H1 (cell line): ENCODE measurements around the gene PROM2. TPM values are rescaled to one million over a fixed set of nuclear protein-coding genes. Genes with fewer than 3 reads are reported as not detected.

Source experiments
- CTCF ChIA-PET: fragments of 300-600 bp; sonication (Branson Sonifier 250); formaldehyde crosslinking; loops from one replicate; lab custom pipeline; 2021; ENCODE audit not compliant: partially characterized antibody; lab: Charles Lee
- POLR2A ChIA-PET: fragments of 300-600 bp; sonication (Branson Sonifier 250); formaldehyde crosslinking; loops from one replicate; lab custom pipeline; 2021; ENCODE audit warnings: inconsistent platforms; ENCODE audit not compliant: partially characterized antibody; lab: Charles Lee
- DNase-seq, 2 experiments: peaks; one replicate each; pipeline versions ENCODE4 v3.0.0 to v3.0.0-alpha.2; 2010 to 2022; ENCODE audit warnings: low spot score in 2 of 2, low read depth in 1 of 2, mixed read lengths in 1 of 2
- FAIRE-seq: peaks from 2 replicates; lab custom pipeline; 2011; peaks lifted over from hg19 to GRCh38; lab: Jason Lieb, UNC
- H2AFZ ChIP-seq: 2 replicates; pipeline ENCODE4 v1.8.1; 2012; ENCODE audit warnings: low read length, inconsistent platforms
- H2AK5ac ChIP-seq: 2 replicates; pipeline ENCODE4 v1.6.1; 2013; ENCODE audit warnings: low read depth, low read length
- H2BK120ac ChIP-seq: replicated peaks from 2 replicates; pipeline ENCODE3; 2013; ENCODE audit warnings: low read depth, low read length, inconsistent platforms
- H2BK12ac ChIP-seq: 2 replicates; pipeline ENCODE4 v1.6.1; 2013; ENCODE audit warnings: low read depth, low read length
- H2BK15ac ChIP-seq: 2 replicates; pipeline ENCODE4 v1.6.1; 2013; ENCODE audit warnings: low read length
- H2BK20ac ChIP-seq: 2 replicates; pipeline ENCODE4 v1.6.1; 2013; ENCODE audit warnings: low read length
- H2BK5ac ChIP-seq: 2 replicates; pipeline ENCODE4 v1.6.1; 2013; ENCODE audit warnings: low read depth, low read length
- H3K14ac ChIP-seq: 2 replicates; pipeline ENCODE4 v1.6.1; 2013; ENCODE audit warnings: inconsistent platforms; ENCODE audit not compliant: insufficient read length
- H3K18ac ChIP-seq: 2 replicates; pipeline ENCODE4 v1.6.1; 2013; ENCODE audit warnings: low read length; ENCODE audit errors: extremely low read depth
- H3K23ac ChIP-seq: 2 replicates; pipeline ENCODE4 v1.6.1; 2013; ENCODE audit warnings: inconsistent platforms; ENCODE audit not compliant: insufficient read length
- H3K23me2 ChIP-seq: 2 replicates; pipeline ENCODE4 v1.6.1; 2013; ENCODE audit warnings: low read depth, low read length
- H3K27ac ChIP-seq: 2 replicates; pipeline ENCODE4 v1.6.1; 2011; ENCODE audit warnings: low read depth, low read length, inconsistent platforms
- H3K27me3 ChIP-seq, 4 experiments: replicated peaks in 1 of 4; 1 replicate in 1 of 4; 2 replicates in 3 of 4; pipeline versions ENCODE4 v1.6.1 to v1.8.1; 2011 to 2013; ENCODE audit warnings: low read length in 3 of 4, mild to moderate bottlenecking in 3 of 4, inconsistent platforms in 2 of 4, mixed read lengths in 2 of 4, moderate library complexity in 1 of 4; ENCODE audit not compliant: control insufficient read depth in 3 of 4, insufficient read depth in 3 of 4; ENCODE audit errors: extremely low read depth in 1 of 4
- H3K36me3 ChIP-seq, 4 experiments: 2 replicates each; pipeline versions ENCODE4 v1.6.1 to v1.8.1; 2011 to 2013; ENCODE audit warnings: mild to moderate bottlenecking in 4 of 4, low read length in 3 of 4, moderate library complexity in 2 of 4, control low read depth in 1 of 4, inconsistent platforms in 1 of 4; ENCODE audit not compliant: insufficient read depth in 4 of 4, control insufficient read depth in 2 of 4
- H3K4ac ChIP-seq: replicated peaks from 2 replicates; pipeline ENCODE3; 2013; ENCODE audit warnings: low read length, low read depth, mixed read lengths, inconsistent platforms; ENCODE audit not compliant: insufficient read length
- H3K4me1 ChIP-seq, 4 experiments: replicated peaks in 1 of 4; 1 replicate in 1 of 4; 2 replicates in 3 of 4; pipeline versions ENCODE4 v1.6.1 to v1.8.1; 2011 to 2013; ENCODE audit warnings: low read length in 3 of 4, inconsistent platforms in 2 of 4, mixed read lengths in 1 of 4; ENCODE audit not compliant: insufficient read depth in 4 of 4, control insufficient read depth in 3 of 4
- H3K4me2 ChIP-seq, 2 experiments: 2 replicates each; pipeline versions ENCODE4 v1.6.1 to v1.8.1; 2011 to 2013; ENCODE audit warnings: low read depth in 2 of 2, low read length in 2 of 2, control low read depth in 1 of 2, inconsistent platforms in 1 of 2, mild to moderate bottlenecking in 1 of 2; ENCODE audit not compliant: insufficient read depth in 1 of 2
- H3K4me3 ChIP-seq, 4 experiments: fragments of 200-600, 300-600 bp in 1 of 4; sonication (generic), shearing (Covaris generic), sonication (Bioruptor Twin) in 1 of 4; 2 replicates each; pipeline versions ENCODE4 v1.5.1 to v1.8.1; 2011 to 2016; ENCODE audit warnings: low read length in 4 of 4, low read depth in 3 of 4, control low read depth in 2 of 4, inconsistent platforms in 2 of 4, mild to moderate bottlenecking in 2 of 4, mixed read lengths in 1 of 4, moderate library complexity in 1 of 4; ENCODE audit not compliant: insufficient read depth in 2 of 4; ENCODE audit errors: extremely low read depth in 1 of 4
- H3K56ac ChIP-seq: replicated peaks from 2 replicates; pipeline ENCODE3; 2013; ENCODE audit warnings: low read depth, mild to moderate bottlenecking, mixed read lengths, low read length, inconsistent platforms; ENCODE audit not compliant: insufficient read length
- H3K79me1 ChIP-seq: 2 replicates; pipeline ENCODE4 v1.6.1; 2013; ENCODE audit warnings: low read depth, low read length, control low read depth
- H3K79me2 ChIP-seq, 2 experiments: 2 replicates each; pipeline versions ENCODE4 v1.6.1 to v1.8.1; 2012 to 2013; ENCODE audit warnings: low read length in 2 of 2, mild to moderate bottlenecking in 2 of 2, inconsistent platforms in 1 of 2; ENCODE audit not compliant: insufficient read depth in 2 of 2, control insufficient read depth in 1 of 2
- H3K9ac ChIP-seq, 4 experiments: replicated peaks in 1 of 4; 1 replicate in 1 of 4; 2 replicates in 3 of 4; pipeline versions ENCODE4 v1.6.1 to v1.8.1; 2011 to 2013; ENCODE audit warnings: low read depth in 3 of 4, low read length in 3 of 4, control low read depth in 2 of 4, mild to moderate bottlenecking in 2 of 4, moderate library complexity in 2 of 4, inconsistent platforms in 1 of 4; ENCODE audit errors: extremely low read depth in 1 of 4
- H3K9me3 ChIP-seq, 2 experiments: 2 replicates each; pipeline versions ENCODE4 v1.6.1 to v1.8.1; 2012 to 2013; ENCODE audit warnings: mild to moderate bottlenecking in 2 of 2, moderate library complexity in 2 of 2, control low read depth in 1 of 2, inconsistent platforms in 1 of 2, low read depth in 1 of 2, low read length in 1 of 2, mixed read lengths in 1 of 2; ENCODE audit not compliant: insufficient read depth in 2 of 2
- H4K20me1 ChIP-seq, 2 experiments: replicated peaks in 1 of 2; 2 replicates each; pipeline versions ENCODE3 to v1.8.1; 2011 to 2013; ENCODE audit warnings: inconsistent platforms in 2 of 2, low read length in 2 of 2, mild to moderate bottlenecking in 1 of 2; ENCODE audit not compliant: insufficient read depth in 2 of 2, control insufficient read depth in 1 of 2
- H4K5ac ChIP-seq: 2 replicates; pipeline ENCODE4 v1.6.1; 2013; ENCODE audit warnings: low read length, low read depth, mixed read lengths, inconsistent platforms; ENCODE audit not compliant: insufficient read length
- H4K8ac ChIP-seq: 2 replicates; pipeline ENCODE4 v1.8.0; 2013; ENCODE audit warnings: mild to moderate bottlenecking, moderate library complexity, low read length, inconsistent platforms; ENCODE audit not compliant: insufficient read depth; ENCODE audit errors: extremely low read depth
- H4K91ac ChIP-seq: replicated peaks from 2 replicates; pipeline ENCODE3; 2013; ENCODE audit warnings: low read length, mixed read lengths, inconsistent platforms; ENCODE audit not compliant: insufficient read length
- ASH2L ChIP-seq: fragments of 200-600, 300-600 bp; sonication (generic); IDR thresholded peaks from one replicate; pipeline ENCODE4 v1.7.1; 2017; ENCODE audit warnings: low read length
- ATF3 ChIP-seq: IDR thresholded peaks from 2 replicates; pipeline ENCODE4 v1.6.1; 2011; ENCODE audit warnings: low read depth, mild to moderate bottlenecking, low read length; ENCODE audit not compliant: insufficient read depth
- HDAC6 ChIP-seq: IDR thresholded peaks from one replicate; pipeline ENCODE4 v1.7.1; 2012; ENCODE audit warnings: low read depth, mild to moderate bottlenecking, inconsistent platforms, low read length, moderate library complexity
- KDM1A ChIP-seq: fragments of 200-600, 300-600 bp; sonication (generic); IDR thresholded peaks from 2 replicates; pipeline ENCODE4 v1.7.1; 2016; ENCODE audit warnings: mild to moderate bottlenecking, low read length, borderline replicate concordance
- KDM4A ChIP-seq: IDR thresholded peaks from one replicate; pipeline ENCODE4 v1.7.1; 2012; ENCODE audit warnings: low read depth, mild to moderate bottlenecking, moderate library complexity, low read length, inconsistent platforms; ENCODE audit not compliant: severe bottlenecking
- PHF8 ChIP-seq: fragments of 200-600 bp; sonication (generic); conservative IDR thresholded peaks from 2 replicates; pipeline ENCODE4 v1.7.1; 2012; ENCODE audit warnings: low read depth, mild to moderate bottlenecking, inconsistent platforms, low read length, moderate library complexity
- POLR2AphosphoS5 ChIP-seq: IDR thresholded peaks from 2 replicates; pipeline ENCODE4 v1.6.1; 2011; ENCODE audit warnings: low read depth, low read length
- RAD21 ChIP-seq, 2 experiments: IDR thresholded peaks in 1 of 2; conservative IDR thresholded peaks in 1 of 2; 2 replicates each; pipeline ENCODE4 v1.6.1; 2011; ENCODE audit warnings: low read depth in 2 of 2, low read length in 2 of 2, improper control_type of control experiment in 1 of 2, inconsistent platforms in 1 of 2, mild to moderate bottlenecking in 1 of 2, moderate library complexity in 1 of 2
- SIN3A ChIP-seq, 2 experiments: IDR thresholded peaks in 1 of 2; conservative IDR thresholded peaks in 1 of 2; 2 replicates each; pipeline ENCODE4 v1.6.1; 2011 to 2012; ENCODE audit warnings: low read length in 2 of 2, improper control_type of control experiment in 1 of 2, low read depth in 1 of 2, mild to moderate bottlenecking in 1 of 2
- SUZ12 ChIP-seq: fragments of 200-600 bp; sonication (generic); IDR thresholded peaks from 2 replicates; pipeline ENCODE4 v1.6.1; 2012; ENCODE audit warnings: mild to moderate bottlenecking, inconsistent platforms, low read length, moderate library complexity, mixed read lengths
- TAF7 ChIP-seq: optimal IDR thresholded peaks from 2 replicates; pipeline ENCODE3; 2011; ENCODE audit warnings: low read depth, mild to moderate bottlenecking, inconsistent platforms, low read length, moderate library complexity, borderline replicate concordance
- WGBS, 2 experiments: shearing (Covaris generic) in 1 of 2; methylation state at CpG; one replicate each; pipeline versions ENCODE4 v1.1.6 to v1.1.7; 2013 to 2015; ENCODE audit warnings: low lambda C conversion rate in 2 of 2, mixed read lengths in 2 of 2, inconsistent platforms in 1 of 2, low coverage in 1 of 2, missing lambda C conversion rate in 1 of 2; ENCODE audit not compliant: insufficient replicate concordance in 2 of 2, insufficient coverage in 1 of 2, insufficient read length in 1 of 2; ENCODE audit errors: extremely low coverage in 1 of 2, missing lambda C conversion rate in 1 of 2; 5-methylcytosine and 5-hydroxymethylcytosine counted together
- polyA plus RNA-seq, 7 experiments: library from polyadenylated mRNA; depleted of rRNA in 3 of 7; stranded (reverse) in 5 of 7; unstranded in 2 of 7; fragments of >200 nt in 5 of 7; fragments of 200-250 nt in 2 of 7; gene quantifications; 1 replicate in 5 of 7; 2 replicates in 1 of 7; 4 replicates in 1 of 7; pipeline versions ENCODE4 v1.2.1 to v1.2.3, GENCODE V29; 2011 to 2013; ENCODE audit warnings: missing spikeins in 2 of 7, mixed read lengths in 2 of 7
- total RNA-seq: library from RNA; stranded (reverse); fragmentation: NEBNext Ultra II Directional; extraction: Animal tissue kit (Norgen Biotek cat#: 25700); gene quantifications from 2 replicates; pipeline ENCODE4 v1.2.1, GENCODE V29; 2021

The PROM2 gene
- total and polyA plus RNA-seq, 2 of the 8 experiments (the other 6 are each of a cell fraction or from before 2014, with no cell fraction given), result 1.6 to 3.8 TPM

DNA sequence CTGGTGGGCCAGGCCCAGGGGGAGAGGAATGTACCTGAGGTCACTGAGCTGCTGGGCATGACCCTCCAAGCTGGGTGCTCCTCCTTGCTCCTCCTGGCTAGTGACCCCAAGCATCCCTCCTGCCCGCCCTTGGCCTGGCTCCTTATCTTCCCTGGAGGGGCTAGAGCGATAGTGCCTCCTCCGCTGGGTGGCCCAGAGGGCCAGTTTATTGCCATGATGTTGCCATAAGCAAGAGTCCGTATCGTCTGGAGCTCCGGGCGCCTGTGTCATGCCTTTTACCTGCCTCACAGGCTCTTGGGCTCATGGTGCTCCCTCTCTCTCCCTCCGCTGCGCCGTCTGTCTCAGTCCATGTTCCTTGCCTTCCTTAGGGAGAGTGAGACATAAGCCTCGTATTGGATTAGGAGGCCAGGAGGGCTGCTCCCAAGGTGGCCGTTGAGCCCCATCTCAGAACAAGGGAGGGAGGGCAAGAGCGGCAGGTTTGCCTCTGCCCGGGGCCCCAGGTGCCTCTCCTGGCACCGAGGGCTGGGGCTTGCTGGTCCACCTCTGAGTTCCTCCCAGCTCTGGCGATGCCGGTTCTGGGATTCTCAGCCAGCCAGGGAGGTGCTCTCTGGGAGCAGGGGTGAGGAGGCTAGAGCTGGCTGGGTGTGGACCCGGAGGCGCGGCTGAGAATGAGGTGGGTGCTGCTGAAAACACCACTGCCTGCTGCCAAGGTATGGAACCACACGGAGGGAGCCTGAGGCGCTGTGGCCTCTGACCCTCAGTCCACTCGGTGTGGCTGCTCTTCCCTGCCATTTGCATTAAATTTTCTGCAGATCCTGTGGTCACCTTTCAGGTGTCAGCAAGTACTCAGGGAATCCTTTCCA lies 45.5 kb downstream of the PROM2 start:
- Histone ChIP-seq H3K79me2 (no peaks in the 10 kb centered on the region), H2BK12ac (no peak overlapping the region), H3K9ac (no peak overlapping the region), H4K8ac (no peak overlapping the region), H3K27me3 (no peaks in the 10 kb centered on the region), H3K18ac (no peak overlapping the region), H3K23me2 (no peaks in the 10 kb centered on the region), H3K56ac (no peak overlapping the region), H2AFZ (no peak overlapping the region), H2BK5ac (no peak overlapping the region), H2AK5ac (no peak overlapping the region), H4K5ac (no peak overlapping the region), H3K27ac (no peak overlapping the region), H3K36me3 (no peaks in the 10 kb centered on the region), H2BK120ac (no peak overlapping the region), H3K4me2 (no peak overlapping the region), H2BK15ac (no peak overlapping the region), H3K4ac (no peak overlapping the region), H3K23ac (no peak overlapping the region), H3K14ac (no peak overlapping the region), H2BK20ac (no peak overlapping the region), H3K4me3 (no peak overlapping the region), H3K79me1 (no peaks in the 10 kb centered on the region), H4K91ac (no peak overlapping the region), H3K4me1 (no peaks in the 10 kb centered on the region), H3K9me3 (peaks cover 54 to 98% of the 10 kb centered on the region in 2 experiments; a peak in 3 of 4 replicates), H4K20me1 (no peaks in the 10 kb centered on the region)
- DNase-seq, result no peak
- FAIRE-seq, result no peak
- WGBS, 2 experiments, result 93% methylated on average over 16 of the region's 23 CpGs; no CpG with 5 or more reads in 1 of the 2 experiments
- ChIA-PET CTCF (no interaction called here), POLR2A (no interaction called here)
- no peak for TF ChIP-seq POLR2AphosphoS5
- TF ChIP-seq KDM4A, result no peak
- TF ChIP-seq ASH2L, result no peak
- TF ChIP-seq TAF7, result no peak
- no peak for TF ChIP-seq ATF3
- no peak for TF ChIP-seq HDAC6
- no peak for TF ChIP-seq PHF8
- no peak for TF ChIP-seq SUZ12
- no peak for TF ChIP-seq KDM1A
- TF ChIP-seq SIN3A (conservative IDR thresholded peaks at IDR 0.05 in 1 of 2, IDR thresholded peaks at IDR 0.05 in 1 of 2; ENCODE audit: low read depth in 1 of 2, low read length in 2 of 2), result no peak
- TF ChIP-seq RAD21 (IDR thresholded peaks at IDR 0.05 in 1 of 2, conservative IDR thresholded peaks at IDR 0.05 in 1 of 2; ENCODE audit: low read depth in 2 of 2, low read length in 2 of 2), result no peak
